ENCODE data around the gene SLC16A10. TPM values are rescaled to one million over a fixed set of nuclear protein-coding genes. Genes with fewer than 3 reads are reported as not detected.
A peak's percentile ranks its signal among the peaks of the same experiment; 100 is the strongest.

The SLC16A10 gene
- total RNA-seq, 4 donors from 2014 or later: 1.5 to 8.9 (median 4.2) TPM

- no peak for DNase-seq
These were observed 169.3 kb downstream of the SLC16A10 start for GRCh38 chr6:111256646-111257045.

GRCh38 chr6:111258010-111258409 is 170.7 kb downstream of the SLC16A10 start:
- TF ChIP-seq POLR2A (IDR thresholded peaks at IDR 0.05) (no peak), CTCF (IDR thresholded peaks at IDR 0.05) (no peak), EP300 (IDR thresholded peaks at IDR 0.05; ENCODE audit: low read depth) (no peak), POLR2AphosphoS5 (IDR thresholded peaks at IDR 0.05) (no peak)
- whole genome bisulfite sequencing, 2 donors (ENCODE audit: low coverage in 1 of 2): 89 to 90% methylated on average over 12 to 13 of the region's 13 CpGs
- in situ Hi-C loops (cut with MboI; ENCODE audit: low pct_ligation_motif_present in 1 of 4, low pct_unique_long_range_greater_than_20kb in 1 of 4, low sequenced_read_pairs in 3 of 4) (loop anchor here in 3 of 4 donors (25.0 kb wide), 4 partner anchors 229 to 779 kb away; partner anchors contain the start of genes REV3L (in 1 of the 3) and TRAF3IP2 (in 1 of the 3)), intact Hi-C loops (cut with DNase I; ENCODE audit: low total_unique reads) (no loop called here)
- DNase-seq: no peak
- H3K9me3 ChIP-seq: no peaks in the 10 kb centered on the region
- no peaks in the 10 kb centered on the region for H3K36me3 ChIP-seq
- H3K4me1 ChIP-seq: peaks cover 9 to 26% (median 13%) of the 10 kb centered on the region in 4 donors
- no peak overlapping the region for H3K4me3 ChIP-seq
- H3K27me3 ChIP-seq: peaks cover 6% of the 10 kb centered on the region
- H3K27ac ChIP-seq: no peak overlapping the region

More at GRCh38 chr6:111256646-111257045, 169.3 kb downstream of the SLC16A10 start:
- Histone ChIP-seq H3K4me1 (peaks cover 9 to 25% (median 13%) of the 10 kb centered on the region in 4 donors), H3K27me3 (peaks cover 6% of the 10 kb centered on the region), H3K36me3 (no peaks in the 10 kb centered on the region), H3K4me3 (no peak overlapping the region), H3K27ac (no peak overlapping the region), H3K9me3 (no peaks in the 10 kb centered on the region)
- in situ Hi-C loops (cut with MboI; ENCODE audit: low pct_ligation_motif_present in 1 of 4, low pct_unique_long_range_greater_than_20kb in 1 of 4, low sequenced_read_pairs in 3 of 4) (loop anchor here in 3 of 4 donors (25.0 kb wide), 4 partner anchors 231 to 781 kb away; partner anchors contain the start of genes REV3L (in 1 of the 3) and TRAF3IP2 (in 1 of the 3)), intact Hi-C loops (cut with DNase I; ENCODE audit: low total_unique reads) (no loop called here)
- no peak for TF ChIP-seq POLR2A (IDR thresholded peaks at IDR 0.05)

GRCh38 chr6:111258615-111259088 is 171.3 kb downstream of the SLC16A10 start:
- TF ChIP-seq CTCF (IDR thresholded peaks at IDR 0.05): no peak
- no peak for TF ChIP-seq POLR2AphosphoS5 (IDR thresholded peaks at IDR 0.05)
- no peak for TF ChIP-seq POLR2A (IDR thresholded peaks at IDR 0.05)
- no peak for DNase-seq
- no peaks in the 10 kb centered on the region for H3K9me3 ChIP-seq
- 7 to 15% methylated on average over 6 to 18 of the region's 18 CpGs for WGBS, 2 donors (ENCODE audit: low coverage in 1 of 2)
- peaks cover 4% of the 10 kb centered on the region for H3K27me3 ChIP-seq
- peak overlapping the region; percentile 95 to 96 (median 96) for H3K27ac ChIP-seq
- peak overlapping the region in 2 of 4 donors; percentile 74 to 87 for H3K4me3 ChIP-seq
- peaks cover 9 to 26% (median 13%) of the 10 kb centered on the region in 4 donors for H3K4me1 ChIP-seq
- in situ Hi-C loops (cut with MboI; ENCODE audit: low pct_ligation_motif_present in 1 of 4, low pct_unique_long_range_greater_than_20kb in 1 of 4, low sequenced_read_pairs in 3 of 4): loop anchor here in 3 of 4 donors (25.0 kb wide), 4 partner anchors 229 to 779 kb away; partner anchors contain the start of genes REV3L (in 1 of the 3) and TRAF3IP2 (in 1 of the 3)
- intact Hi-C loops (cut with DNase I; ENCODE audit: low total_unique reads): no loop called here
- no peaks in the 10 kb centered on the region for H3K36me3 ChIP-seq

- Histone ChIP-seq H3K9me3 (no peaks in the 10 kb centered on the region), H3K27me3 (no peaks in the 10 kb centered on the region), H3K4me1 (peaks cover 9 to 26% (median 13%) of the 10 kb centered on the region in 4 donors), H3K27ac (peak overlapping the region; percentile 95 to 96 (median 96)), H3K36me3 (no peaks in the 10 kb centered on the region), H3K4me3 (peak overlapping the region; percentile 57 to 87 (median 68))
- peak; percentile 90 to 99 (median 94) for TF ChIP-seq CTCF (IDR thresholded peaks at IDR 0.05)
- TF ChIP-seq POLR2AphosphoS5 (IDR thresholded peaks at IDR 0.05): peak; percentile 91 to 92 (median 92)
- peak; percentile 72 for TF ChIP-seq POLR2A (IDR thresholded peaks at IDR 0.05)
- no peak for TF ChIP-seq EP300 (IDR thresholded peaks at IDR 0.05; ENCODE audit: low read depth)
- DNase-seq: peak; percentile 99
- in situ Hi-C loops (cut with MboI; ENCODE audit: low pct_ligation_motif_present in 1 of 4, low pct_unique_long_range_greater_than_20kb in 1 of 4, low sequenced_read_pairs in 3 of 4) (loop anchor here in 3 of 4 donors (25.0 kb wide), 4 partner anchors 228 to 778 kb away; partner anchors contain the start of genes REV3L (in 1 of the 3) and TRAF3IP2 (in 1 of the 3)), intact Hi-C loops (cut with DNase I; ENCODE audit: low total_unique reads) (no loop called here)
- WGBS, 2 donors (ENCODE audit: low coverage in 1 of 2): 1 to 2% methylated on average over 7 to 54 of the region's 59 CpGs
These were observed 172.0 kb downstream of the SLC16A10 start for GRCh38 chr6:111259089-111259831.
